CD4-positive, alpha-beta T cell treated with Interleukin-10 for 1 hour (primary cell): ENCODE results near the gene MBOAT2.

Experiments used
- DNase-seq: peaks from one replicate; pipeline ENCODE4 v3.0.0-alpha.2; 2020

The MBOAT2 gene

DNA sequence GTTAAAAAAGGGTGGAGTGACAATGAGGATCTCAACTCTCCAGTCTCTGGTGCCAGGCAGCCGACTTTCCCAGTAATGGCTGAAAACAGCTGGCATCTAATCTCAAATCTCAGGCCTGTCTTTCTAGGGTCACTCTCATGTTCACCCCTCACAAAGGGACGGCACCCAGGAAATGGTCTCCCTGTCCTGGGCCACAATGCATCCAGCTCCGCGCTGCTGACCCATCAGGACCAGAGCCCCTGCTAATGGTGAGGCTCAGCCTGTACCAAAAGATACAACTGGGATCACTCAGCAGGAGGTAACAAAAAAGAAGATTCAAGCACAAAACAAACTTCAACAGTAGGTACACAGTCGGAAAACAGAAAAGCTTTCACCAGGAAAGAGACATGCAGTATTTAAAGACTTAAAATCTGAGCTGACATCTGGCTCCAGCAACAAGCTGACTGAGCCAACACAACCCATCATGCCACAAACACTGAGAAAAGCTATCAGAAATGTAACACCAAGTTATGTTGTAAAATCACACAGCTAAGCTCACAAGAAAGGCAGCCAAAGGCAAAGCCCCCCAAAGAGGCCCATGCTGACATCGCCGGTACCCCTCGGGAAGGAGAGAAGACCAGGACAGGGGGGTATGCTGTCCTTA is 152.5 kb downstream of the MBOAT2 start:
- no peak for DNase-seq

DNA sequence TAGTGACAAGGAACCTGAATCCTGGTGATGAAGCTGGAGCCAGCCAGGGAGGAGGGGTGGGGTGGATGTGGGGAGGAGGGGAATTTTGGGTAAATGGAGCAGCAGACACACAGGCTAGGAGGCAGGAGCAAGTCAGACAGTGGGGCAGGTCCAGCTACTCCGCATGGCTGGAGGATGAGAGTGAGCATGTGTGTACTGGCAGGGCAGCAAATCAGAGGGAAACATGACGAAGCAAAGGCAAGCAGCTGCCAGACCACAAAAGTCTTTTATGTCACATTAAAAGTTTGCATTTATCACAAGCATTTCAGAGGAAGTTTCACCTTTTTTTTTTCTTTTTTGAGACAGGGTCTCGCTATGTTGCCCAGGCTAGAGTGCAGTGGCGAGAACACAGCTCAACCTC is 154.2 kb downstream of the MBOAT2 start:
- no peak for DNase-seq

DNA sequence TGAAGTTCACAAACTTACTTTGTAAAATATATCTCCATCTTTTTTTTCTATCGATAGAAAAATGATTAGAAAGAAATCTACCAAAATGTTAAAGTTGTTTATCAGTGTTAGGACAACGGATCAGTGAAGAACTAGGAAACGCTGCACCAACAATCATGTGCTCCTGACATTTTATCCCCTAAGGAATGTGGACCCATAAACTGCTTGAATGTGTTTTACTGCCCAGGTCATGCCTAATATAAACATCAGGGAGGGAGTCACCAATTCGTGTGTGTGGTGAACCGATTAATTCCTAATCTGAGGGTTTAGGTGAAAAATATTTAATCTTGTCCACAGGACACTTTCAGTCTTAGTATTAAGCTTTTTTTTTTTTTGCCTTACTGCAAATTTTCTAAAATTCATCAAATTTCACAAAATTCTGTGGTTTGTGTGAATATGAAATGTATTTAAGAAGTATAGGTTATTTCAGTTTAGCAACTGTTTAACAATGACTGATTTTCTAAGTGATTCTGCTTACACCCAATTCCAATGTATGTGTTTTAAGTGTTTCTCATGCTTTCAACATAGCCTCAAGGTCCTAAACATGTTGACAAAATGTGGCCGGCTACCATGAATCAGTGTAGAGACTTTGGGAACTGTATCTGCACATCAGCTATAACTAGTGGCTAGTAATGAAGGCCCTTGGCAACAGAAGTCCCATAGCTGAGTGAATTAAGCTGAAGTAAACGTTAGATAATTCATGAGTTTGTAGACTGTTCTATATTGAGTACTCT is 155.0 kb downstream of the MBOAT2 start:
- no peak for DNase-seq

DNA sequence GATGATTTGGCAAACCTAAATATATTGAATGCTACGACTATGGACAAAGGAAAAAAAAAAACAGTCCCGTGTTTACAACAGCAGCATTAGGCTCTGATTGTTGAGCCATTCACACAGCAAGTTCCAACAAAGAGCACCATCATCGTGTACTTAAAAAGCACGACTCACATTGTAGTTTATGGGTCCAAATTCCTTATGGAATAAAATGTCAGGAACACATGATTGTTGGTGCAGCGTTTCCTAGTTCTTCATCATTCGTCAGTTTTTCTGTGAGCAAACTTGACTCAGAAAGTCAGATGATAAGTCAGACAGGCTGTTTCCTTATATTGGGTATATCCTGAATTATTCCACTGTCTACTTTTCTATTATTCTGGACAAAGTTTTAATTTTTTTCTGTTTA is 156.1 kb downstream of the MBOAT2 start:
- DNase-seq = no peak

DNA sequence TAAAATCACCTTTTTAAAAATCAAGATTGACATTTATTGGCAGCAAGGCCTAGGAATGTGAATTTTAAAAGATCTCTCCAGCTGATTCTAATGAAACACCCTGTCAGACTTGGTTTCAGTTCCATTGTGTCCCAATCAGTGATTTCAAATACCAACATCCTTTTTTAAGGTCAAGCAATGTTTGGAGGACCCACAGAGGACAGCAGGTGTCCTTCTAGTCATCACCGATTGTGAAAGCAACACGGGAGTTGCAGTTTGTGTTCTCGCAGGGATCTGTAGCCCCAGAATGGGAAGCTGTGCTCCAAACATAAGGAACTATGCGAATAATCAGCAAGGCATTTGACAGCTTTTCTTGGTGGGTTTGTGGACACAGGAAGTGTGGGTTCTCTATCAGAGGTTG is 161.6 kb downstream of the MBOAT2 start:
- no peak for DNase-seq

DNA sequence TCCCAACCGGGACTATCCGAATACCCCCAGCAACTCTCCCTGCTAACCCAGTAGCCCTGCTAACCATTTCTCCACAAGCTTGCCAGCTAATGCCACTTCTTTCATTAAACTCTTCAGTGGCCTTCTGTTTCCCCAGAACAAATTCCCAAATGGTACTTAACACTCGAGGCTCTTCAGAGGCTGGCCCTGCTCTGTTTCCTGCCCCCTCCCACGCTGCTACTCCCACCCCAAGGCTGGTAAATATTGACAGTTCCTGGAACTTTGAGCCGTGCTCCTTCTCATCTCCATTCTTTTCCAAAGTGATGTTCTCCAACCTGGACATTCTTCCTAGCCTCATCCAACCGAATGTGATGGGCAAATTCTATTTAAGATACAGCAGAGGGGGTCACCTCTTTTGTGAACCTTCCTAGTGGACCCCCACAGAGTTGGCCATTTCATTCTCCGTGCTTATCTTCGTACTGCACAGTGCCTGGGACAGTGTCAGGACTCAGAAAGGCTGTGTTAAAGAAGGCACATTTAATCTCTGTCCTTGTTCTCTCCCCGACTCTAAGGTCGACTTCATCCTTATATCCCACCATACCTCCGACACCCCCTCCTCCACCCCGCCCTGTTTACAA is 162.9 kb downstream of the MBOAT2 start:
- DNase-seq = no peak

DNA sequence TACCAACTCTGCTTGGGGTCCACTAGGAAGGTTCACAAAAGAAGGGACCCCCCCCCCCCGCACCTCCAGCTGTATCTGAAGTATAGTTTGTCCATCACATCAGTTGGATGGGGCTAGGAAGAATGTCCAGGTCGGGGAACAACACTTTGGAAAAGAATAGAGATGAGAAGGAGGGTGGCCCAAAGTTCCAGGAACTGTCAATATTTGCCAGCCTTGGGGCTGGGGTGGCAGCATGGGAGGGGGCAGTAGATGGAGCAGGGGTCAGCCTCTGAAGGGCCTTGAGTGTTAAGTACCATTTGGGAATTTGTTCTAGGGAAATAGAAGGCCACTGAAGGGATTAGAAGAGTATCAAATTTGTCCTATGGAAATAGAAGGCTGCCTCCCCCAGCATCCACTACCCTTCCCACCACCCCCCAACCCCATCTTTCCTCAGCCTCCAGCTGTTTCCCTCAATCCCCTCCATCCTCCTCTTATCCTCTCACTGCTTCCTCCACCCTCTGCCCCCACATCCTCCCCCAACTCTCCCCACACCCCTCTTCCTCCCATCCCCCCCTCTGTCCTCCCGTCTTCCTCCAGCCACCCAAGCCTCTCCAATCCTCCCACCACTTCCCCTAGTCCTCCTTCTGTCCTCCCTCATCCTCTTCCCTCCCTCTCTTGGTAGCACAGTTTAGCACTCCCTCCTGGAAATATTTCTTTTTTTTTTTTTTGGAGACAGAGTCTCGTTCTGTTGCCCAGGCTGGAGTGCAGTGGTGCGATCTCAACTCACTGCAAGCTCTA is 164.1 kb downstream of the MBOAT2 start:
- DNase-seq = no peak

DNA sequence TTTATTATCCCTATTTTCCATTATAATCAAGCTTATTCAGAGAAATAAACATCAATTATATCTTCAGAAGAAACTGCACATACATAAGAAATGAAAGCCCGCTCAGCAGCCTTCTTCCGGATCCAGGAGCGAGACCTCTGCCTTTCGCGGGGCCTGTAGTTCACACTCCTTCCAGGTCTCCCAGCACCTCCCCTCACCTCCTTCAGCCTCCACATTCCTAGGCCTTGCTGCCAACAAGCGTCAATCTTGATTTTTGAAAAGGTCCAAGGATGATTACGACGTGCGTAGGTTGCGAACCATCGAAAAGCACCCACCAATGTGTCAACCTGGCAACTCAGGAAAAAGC is 165.7 kb downstream of the MBOAT2 start:
- no peak for DNase-seq

DNA sequence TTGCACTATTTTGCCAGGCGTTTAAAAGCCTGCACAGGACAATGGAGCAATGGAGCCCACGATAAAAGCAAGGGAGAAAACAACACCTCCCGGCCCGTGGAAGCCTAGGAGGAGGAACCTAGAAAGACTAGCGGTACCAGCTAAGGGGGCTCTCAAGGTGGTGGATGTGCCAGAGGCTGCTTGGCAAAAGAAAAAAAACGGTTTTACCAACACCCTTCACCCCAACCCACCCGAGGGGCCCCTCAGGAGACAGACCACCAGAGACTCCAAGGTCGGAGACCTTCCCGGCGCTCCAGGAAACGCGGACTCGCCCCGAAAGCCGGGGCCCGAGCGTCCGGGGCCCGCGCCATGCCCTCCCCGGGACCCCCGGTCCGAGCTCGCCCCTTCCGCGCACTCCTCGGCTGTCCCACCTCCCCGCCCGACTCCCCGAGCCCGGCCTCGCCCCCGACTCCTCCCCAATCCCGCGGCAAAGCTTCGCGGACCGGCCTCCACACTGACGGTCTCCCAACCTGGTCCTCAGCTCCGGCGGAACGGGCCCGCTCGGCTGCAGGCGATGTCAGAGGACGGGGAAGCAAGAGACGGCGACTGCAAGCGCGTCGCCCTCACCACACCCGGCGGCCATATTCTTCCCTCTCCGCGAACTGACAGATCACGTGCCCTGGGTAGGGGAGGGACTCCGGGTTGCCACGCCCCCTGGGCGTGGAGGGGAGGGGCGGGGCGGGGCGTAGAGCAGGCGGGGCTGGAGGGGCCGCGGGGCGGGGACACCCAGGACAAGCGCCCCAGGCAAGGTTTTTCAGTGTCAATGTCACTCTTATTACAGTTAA is 166.3 kb downstream of the MBOAT2 start, which contains the start of gene KIDINS220:
Gene KIDINS220 (minus strand): TSS at position 643 of the 824 bp plus-strand sequence. CDS start 10,520 bp downstream, outside the sequence.
- DNase-seq = peak; percentile 92

DNA sequence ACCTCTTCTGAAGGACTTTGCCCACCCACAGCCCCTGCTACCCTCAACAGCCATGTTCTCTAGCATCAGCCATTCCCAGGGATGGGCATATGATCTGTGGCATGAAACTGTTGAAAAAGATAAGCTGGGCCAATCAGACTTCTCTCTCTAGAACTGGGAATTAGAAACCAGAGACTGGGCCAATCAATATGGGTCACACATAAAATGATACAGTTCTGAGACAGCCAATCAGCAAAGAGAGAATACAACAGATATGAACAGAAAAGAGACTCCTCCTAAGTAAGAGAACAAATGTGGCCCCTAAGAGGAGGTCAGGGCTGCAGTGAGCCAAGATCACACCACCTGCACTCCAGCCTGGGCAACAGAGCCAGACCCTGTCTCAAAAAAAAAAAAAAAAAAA is 168.2 kb downstream of the MBOAT2 start:
- no peak for DNase-seq

DNA sequence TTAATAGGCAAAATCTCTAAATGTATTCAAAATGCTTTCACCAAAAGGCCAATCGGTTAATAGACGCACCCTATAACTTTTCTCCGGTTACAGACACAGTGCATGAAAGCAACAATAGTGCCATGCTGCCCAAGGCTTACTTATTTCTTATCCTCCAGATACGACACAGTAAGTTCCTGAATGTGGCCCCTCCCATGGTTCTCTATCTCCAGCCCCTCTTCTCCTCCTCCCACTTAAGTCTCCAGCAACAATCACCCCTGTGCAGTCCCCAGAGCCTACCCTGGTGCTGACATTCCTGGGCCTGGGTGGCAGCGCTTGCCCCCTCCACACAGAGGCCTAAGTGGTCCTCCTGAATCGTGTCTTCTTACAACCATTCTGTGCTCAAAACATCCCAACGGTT is 169.6 kb downstream of the MBOAT2 start:
- DNase-seq = no peak

DNA sequence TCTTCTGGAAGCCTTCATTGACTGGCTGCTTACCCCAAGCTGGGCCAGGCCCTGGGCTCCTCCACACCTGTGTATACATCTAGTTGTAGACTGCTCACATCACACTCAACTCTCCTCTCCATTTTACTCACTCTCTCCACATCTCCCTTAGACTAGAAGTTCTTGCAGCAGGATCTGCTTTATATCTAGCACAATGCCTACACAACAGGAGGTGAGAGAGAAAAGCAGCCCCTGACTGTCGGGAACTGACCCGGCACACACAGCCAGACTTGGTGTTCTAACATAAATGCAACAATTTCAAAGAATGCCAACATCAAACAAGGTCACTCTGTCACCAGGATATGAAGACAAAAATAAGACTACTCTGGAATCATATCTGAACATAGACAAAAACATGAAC is 172.0 kb downstream of the MBOAT2 start:
- no peak for DNase-seq

DNA sequence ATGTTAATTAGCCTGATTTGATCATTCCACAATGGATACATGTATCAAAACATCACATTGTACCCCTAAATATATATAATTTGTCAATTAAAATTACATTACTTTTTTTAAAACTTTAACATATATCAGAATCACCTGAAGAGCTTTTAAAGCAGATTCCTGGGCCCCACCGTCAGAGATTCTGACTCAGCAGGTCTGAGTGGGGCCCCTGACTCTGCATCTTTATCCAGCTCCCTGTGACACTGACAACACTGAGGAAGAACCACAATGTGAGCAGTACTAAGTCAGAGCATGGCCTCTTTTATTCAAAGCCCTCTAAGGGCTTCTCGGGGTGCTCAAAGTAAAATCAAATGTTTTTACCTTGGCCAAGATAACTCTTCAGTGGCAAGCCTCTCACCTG is 175.8 kb downstream of the MBOAT2 start:
- DNase-seq = no peak

DNA sequence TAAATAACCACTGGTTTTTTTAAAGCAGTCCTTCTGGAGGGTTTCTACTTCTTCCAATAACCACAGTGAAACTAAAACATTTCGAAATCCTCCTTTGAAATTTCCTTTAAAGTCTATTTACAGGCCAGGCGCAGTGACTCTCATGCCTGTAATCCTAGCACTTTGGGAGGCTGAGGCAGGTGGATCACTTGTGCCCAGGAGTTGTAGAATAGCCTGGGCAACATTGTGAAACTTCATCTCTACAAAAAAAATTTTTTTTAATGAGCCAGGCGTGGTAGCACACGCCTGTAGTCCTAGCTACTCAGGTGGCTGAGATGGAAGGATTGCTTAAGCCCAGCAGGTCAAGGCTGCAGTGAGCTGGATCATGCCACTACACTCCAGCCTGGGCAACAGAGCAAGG is 181.3 kb downstream of the MBOAT2 start:
- DNase-seq = no peak

DNA sequence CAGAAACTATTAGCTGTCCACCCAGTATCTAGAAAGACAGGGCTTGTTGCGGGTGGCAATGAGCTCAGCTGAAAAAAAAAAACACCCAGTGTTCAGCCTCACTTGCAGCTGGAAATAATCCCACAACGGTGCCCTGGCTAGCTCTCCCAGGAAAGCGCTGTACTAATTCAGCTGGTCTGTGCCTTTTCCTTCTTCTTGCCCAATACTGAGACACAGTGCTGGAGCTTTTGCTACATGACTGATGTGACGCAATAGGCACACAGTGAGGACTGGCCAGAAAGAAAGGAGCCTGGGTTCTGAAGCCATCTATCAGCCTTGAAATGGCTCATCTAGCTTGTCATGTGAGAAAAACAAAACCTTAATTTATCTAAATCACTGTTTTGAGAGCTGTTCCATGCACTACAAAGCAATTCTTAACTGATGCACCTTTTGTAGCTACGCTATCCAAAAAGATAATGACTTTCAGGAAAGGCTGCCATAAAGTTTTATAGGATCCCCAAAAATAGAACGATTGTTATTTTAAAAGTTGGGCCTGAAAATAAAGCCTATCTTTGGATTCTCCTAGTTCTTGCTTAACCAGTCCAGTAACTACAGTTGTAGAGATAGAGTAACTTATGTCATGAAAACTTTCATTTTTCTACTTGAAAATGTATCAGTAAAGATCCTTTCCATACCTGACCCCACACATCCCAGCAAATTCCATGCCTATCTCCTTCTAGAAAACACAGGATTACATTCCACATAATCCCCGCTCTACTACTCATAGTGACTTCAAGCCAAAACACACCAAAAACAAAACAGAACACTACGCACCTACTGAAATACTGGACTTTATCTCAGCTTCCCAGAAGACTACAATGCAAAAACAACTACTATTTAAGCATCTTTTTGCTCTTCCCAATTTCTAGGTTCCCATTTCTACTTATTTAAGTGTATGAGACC is 181.9 kb downstream of the MBOAT2 start:
- no peak for DNase-seq

DNA sequence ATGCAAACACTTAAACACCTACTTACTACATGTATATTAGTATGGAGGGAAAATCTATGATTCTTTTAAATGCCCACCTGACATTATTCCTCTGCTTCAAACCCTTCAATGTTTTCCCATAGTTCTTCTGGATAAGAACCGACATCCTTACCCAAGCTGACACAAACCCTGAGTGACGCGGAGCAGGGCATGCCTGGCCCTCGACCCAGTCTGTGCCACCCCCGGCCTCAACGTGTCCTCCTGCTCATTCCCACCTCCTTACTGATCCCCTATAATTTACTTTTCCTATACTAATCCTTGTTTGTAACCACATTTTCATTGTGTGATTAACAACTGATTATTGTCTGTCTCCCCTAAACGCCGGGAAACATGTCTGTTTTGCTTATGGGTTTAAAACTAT is 183.5 kb downstream of the MBOAT2 start:
- DNase-seq = no peak

DNA sequence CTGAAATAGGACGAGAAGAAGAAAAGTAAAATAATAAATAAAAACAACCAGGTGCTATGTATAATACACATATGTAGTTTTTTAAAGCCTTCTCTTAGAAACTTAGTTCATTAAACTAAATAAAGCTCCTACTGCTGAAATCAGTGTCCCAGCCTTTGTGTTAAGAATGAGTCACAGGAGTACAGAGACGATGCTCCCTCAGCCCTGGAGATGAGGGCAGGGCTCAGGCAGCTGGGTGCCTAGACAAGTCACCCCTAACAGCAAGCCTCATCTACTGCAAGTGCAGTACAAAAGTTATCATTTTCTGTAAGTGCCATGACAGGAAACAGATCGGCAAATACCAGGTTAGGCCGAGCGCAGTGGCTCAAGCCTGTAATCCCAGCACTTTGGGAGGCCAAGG is 184.3 kb downstream of the MBOAT2 start:
- DNase-seq = no peak

DNA sequence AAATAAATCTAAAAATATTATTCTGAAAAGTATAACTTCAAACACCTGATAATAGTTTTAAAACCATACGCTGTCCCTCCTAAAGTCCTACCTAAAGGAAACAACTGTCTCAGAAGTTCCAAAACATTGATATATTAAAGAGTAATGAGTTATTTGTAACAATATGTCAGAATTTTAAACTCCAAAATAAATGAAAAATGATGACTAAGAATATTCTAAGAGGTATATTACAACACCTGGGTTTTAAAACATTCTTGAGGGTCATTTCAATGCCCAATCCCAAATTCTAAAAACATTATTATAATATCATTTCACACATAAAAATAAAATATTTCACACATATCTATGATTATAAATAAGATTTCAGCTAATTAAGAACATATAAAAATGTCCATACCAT is 186.3 kb downstream of the MBOAT2 start:
- no peak for DNase-seq

DNA sequence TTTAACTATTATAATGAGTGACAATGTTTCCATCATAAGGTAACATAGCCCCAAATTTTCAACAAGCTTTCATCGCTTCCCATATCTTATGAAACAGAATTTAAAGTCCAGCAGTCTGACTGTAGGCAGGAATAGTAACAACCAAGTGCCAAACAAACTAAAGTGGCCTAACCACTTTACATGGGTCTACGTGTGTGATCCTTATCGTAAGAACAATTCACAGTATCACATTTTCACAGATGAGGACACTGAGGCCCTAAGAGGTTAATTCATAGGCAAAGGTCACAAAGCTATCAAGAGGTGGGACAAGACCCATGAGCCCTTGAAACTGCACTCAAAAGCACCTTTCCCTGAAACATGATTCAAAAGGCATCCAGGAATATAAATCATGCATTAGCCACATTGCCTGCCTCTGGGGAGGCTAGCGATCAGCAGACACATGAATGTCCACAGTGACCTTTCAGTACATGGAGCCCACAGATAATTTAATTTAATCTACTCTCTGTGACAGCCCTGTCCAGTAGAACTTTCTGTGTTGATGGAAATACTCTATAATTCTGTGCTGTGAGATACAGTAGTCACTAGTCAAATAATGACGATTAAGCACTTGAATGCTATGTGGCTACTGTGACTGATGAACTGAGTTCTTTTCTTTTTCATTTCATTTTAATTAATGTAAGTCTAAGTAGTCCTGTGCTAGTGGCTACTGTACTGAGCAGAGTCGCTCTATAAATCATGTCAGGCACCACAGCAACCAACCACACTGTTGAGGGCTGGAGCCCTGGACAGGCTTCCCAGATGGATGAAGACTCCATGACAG is 196.4 kb downstream of the MBOAT2 start:
- no peak for DNase-seq
